Cardiac muscle cell (in vitro differentiated cells and primary cell): ENCODE data around the gene KRTAP13-3. TPM values are rescaled to one million over a fixed set of nuclear protein-coding genes. Genes with fewer than 3 reads are reported as not detected.
A peak's percentile ranks its signal among the peaks of the same experiment; 100 is the strongest.

Source experiments
- DNase-seq, 2 donors: peaks; one replicate each; pipeline versions ENCODE4 v3.0.0 to v3.0.0-alpha.2; 2010 to 2017; ENCODE audit warnings: low read depth in 1 of 2, low spot score in 1 of 2
- H3K27ac ChIP-seq: fragments of 200-600 bp; sonication (generic); 2 replicates; pipeline ENCODE4 v1.5.1; 2016
- H3K27me3 ChIP-seq: fragments of 200-600 bp; sonication (generic); 2 replicates; pipeline ENCODE4 v1.6.0; 2016; ENCODE audit warnings: control low read depth
- H3K36me3 ChIP-seq: fragments of 200-600 bp; sonication (generic); 2 replicates; pipeline ENCODE4 v1.5.1; 2016; ENCODE audit warnings: control low read depth
- H3K4me1 ChIP-seq: fragments of 200-600 bp; sonication (generic); 2 replicates; pipeline ENCODE4 v1.8.1; 2017; ENCODE audit warnings: low read depth, mild to moderate bottlenecking, mixed run types
- H3K4me3 ChIP-seq: fragments of 200-600 bp; sonication (generic); 2 replicates; pipeline ENCODE4 v1.5.1; 2016; ENCODE audit warnings: mild to moderate bottlenecking
- H3K9me3 ChIP-seq: fragments of 200-600 bp; sonication (generic); 2 replicates; pipeline ENCODE4 v1.5.1; 2017; ENCODE audit warnings: low read depth, mild to moderate bottlenecking, control low read depth
- CTCF ChIP-seq: IDR thresholded peaks from 2 replicates; pipeline ENCODE4 v1.5.1; 2012; ENCODE audit warnings: low read depth, mild to moderate bottlenecking, low read length
- polyA plus RNA-seq: library from polyadenylated mRNA; unstranded; fragments of >200 nt; fragmentation: Nextera tagmentation; extraction: Ambion mirVana; gene quantifications from 2 replicates; pipeline ENCODE4 v1.2.1, GENCODE V29; 2016
- total RNA-seq: library from RNA; depleted of rRNA; stranded (reverse); fragments of >200 nt; gene quantifications from 2 replicates; pipeline ENCODE4 v1.2.3, GENCODE V29; 2016

KRTAP13-3 gene
- total and polyA plus RNA-seq, 2 experiments from 2014 or later, result not detected

- DNase-seq, result no peak
Measured at GRCh38 chr21:30430170-30430655, 4.5 kb upstream of the KRTAP13-3 start, which contains the start of gene KRTAP13-4. KRTAP13-4 (plus strand) TSS chr21:30430220; CDS start chr21:30430276, 56 bp downstream.

GRCh38 chr21:30426731-30427130 lies 1.0 kb upstream of the KRTAP13-3 start:
- H3K4me3 ChIP-seq, result no peak overlapping the region
- no peaks in the 10 kb centered on the region for H3K4me1 ChIP-seq
- no peaks in the 10 kb centered on the region for H3K36me3 ChIP-seq
- no peaks in the 10 kb centered on the region for H3K27me3 ChIP-seq
- no peak for TF ChIP-seq CTCF
- no peaks in the 10 kb centered on the region for H3K9me3 ChIP-seq
- H3K27ac ChIP-seq, result no peak overlapping the region
- DNase-seq, result no peak

More at GRCh38 chr21:30430170-30430655, 4.5 kb upstream of the KRTAP13-3 start, which contains the start of gene KRTAP13-4:
- Histone ChIP-seq H3K4me1 (no peaks in the 10 kb centered on the region), H3K36me3 (no peaks in the 10 kb centered on the region), H3K27ac (no peak within 1 kb of the TSS), H3K4me3 (no peak within 1 kb of the TSS), H3K27me3 (no peaks in the 10 kb centered on the region), H3K9me3 (no peaks in the 10 kb centered on the region)
- no peak for TF ChIP-seq CTCF

- Histone ChIP-seq H3K27ac (no peak overlapping the region), H3K4me1 (no peaks in the 10 kb centered on the region), H3K4me3 (no peak overlapping the region), H3K9me3 (no peaks in the 10 kb centered on the region), H3K36me3 (no peaks in the 10 kb centered on the region), H3K27me3 (no peaks in the 10 kb centered on the region)
- no peak for DNase-seq
- TF ChIP-seq CTCF, result no peak
Measured at GRCh38 chr21:30415993-30416392, 9.7 kb downstream of the KRTAP13-3 start.

- H3K9me3 ChIP-seq, result no peaks in the 10 kb centered on the region
- H3K27me3 ChIP-seq, result no peaks in the 10 kb centered on the region
- peak; percentile 41 for TF ChIP-seq CTCF
- H3K27ac ChIP-seq, result no peak overlapping the region
- H3K4me1 ChIP-seq, result no peaks in the 10 kb centered on the region
- no peak overlapping the region for H3K4me3 ChIP-seq
- H3K36me3 ChIP-seq, result no peaks in the 10 kb centered on the region
- DNase-seq, result peak; percentile 72 to 83
Measured at GRCh38 chr21:30408782-30409494, 16.8 kb downstream of the KRTAP13-3 start.

GRCh38 chr21:30395731-30396130 lies 30.0 kb downstream of the KRTAP13-3 start, which contains the start of gene KRTAP13-1:
KRTAP13-1 (plus strand) TSS chr21:30396031; CDS start chr21:30396087, 56 bp downstream.
- Histone ChIP-seq H3K4me3 (no peak within 1 kb of the TSS), H3K36me3 (no peaks in the 10 kb centered on the region), H3K4me1 (no peaks in the 10 kb centered on the region), H3K9me3 (no peaks in the 10 kb centered on the region), H3K27ac (no peak within 1 kb of the TSS), H3K27me3 (no peaks in the 10 kb centered on the region)
- DNase-seq, result no peak
- TF ChIP-seq CTCF, result no peak
